ENCODE data around the gene CRYGC. TPM values are rescaled to one million over a fixed set of nuclear protein-coding genes. Genes with fewer than 3 reads are reported as not detected.

Gene CRYGC
- total RNA-seq, 2 donors from 2014 or later: not detected

DNA sequence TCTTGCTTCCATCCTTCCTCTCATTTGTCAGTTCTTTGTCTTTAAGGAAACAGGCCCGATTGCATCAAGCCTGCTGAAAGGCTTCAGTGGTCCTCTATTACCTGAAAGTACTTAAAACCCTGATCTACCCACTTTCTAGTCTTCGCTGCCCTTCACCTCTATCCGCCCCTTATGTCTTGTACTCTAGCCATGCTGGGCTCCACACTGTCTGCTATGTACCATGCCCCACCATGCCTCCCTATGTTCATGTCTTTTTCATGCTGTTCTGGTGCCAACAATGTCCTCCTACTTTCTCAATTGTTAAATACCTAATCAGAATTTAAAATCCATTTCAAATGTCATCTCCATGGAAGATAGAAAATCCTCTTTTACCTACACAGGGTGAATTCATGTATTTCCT, 33.5 kb downstream of the CRYGC start:
- Mint-ChIP-seq H3K4me1 (peaks cover 3% of the 10 kb centered on the region), H3K9me3 (no peaks in the 10 kb centered on the region), H3K4me3 (no peak overlapping the region), H3K27me3 (ENCODE audit: insufficient read depth) (no peaks in the 10 kb centered on the region), H3K36me3 (ENCODE audit: low read depth) (no peaks in the 10 kb centered on the region), H3K27ac (no peak overlapping the region)
- no peaks in the 10 kb centered on the region for H3K4me1 ChIP-seq (ENCODE audit: control insufficient read depth, insufficient read depth, low read length)
- no peaks in the 10 kb centered on the region for H3K36me3 ChIP-seq (ENCODE audit: control insufficient read depth, insufficient read depth, low read length)
- H3K9ac ChIP-seq (ENCODE audit: extremely low read depth, low read length, poor library complexity, severe bottlenecking): no peak overlapping the region
- no peaks in the 10 kb centered on the region for H3K27me3 ChIP-seq (ENCODE audit: control insufficient read depth, insufficient read depth, low read length, poor library complexity, severe bottlenecking)
- DNase-seq: no peak
- TF ChIP-seq, protein P1, sequence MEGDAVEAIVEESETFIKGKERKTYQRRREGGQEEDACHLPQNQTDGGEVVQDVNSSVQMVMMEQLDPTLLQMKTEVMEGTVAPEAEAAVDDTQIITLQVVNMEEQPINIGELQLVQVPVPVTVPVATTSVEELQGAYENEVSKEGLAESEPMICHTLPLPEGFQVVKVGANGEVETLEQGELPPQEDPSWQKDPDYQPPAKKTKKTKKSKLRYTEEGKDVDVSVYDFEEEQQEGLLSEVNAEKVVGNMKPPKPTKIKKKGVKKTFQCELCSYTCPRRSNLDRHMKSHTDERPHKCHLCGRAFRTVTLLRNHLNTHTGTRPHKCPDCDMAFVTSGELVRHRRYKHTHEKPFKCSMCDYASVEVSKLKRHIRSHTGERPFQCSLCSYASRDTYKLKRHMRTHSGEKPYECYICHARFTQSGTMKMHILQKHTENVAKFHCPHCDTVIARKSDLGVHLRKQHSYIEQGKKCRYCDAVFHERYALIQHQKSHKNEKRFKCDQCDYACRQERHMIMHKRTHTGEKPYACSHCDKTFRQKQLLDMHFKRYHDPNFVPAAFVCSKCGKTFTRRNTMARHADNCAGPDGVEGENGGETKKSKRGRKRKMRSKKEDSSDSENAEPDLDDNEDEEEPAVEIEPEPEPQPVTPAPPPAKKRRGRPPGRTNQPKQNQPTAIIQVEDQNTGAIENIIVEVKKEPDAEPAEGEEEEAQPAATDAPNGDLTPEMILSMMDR (conservative IDR thresholded peaks at IDR 0.05): no peak
- no peaks in the 10 kb centered on the region for H3K9me3 ChIP-seq (ENCODE audit: control insufficient read depth, low read length)
- WGBS, 2 experiments (ENCODE audit: insufficient coverage in 1 of 2, insufficient read length in 1 of 2): 91 to 94% methylated on average over 3 of the region's 3 CpGs
- H3K27ac ChIP-seq (ENCODE audit: low read depth, low read length): no peak overlapping the region
- H3K4me3 ChIP-seq (ENCODE audit: low read length): no peak overlapping the region

DNA sequence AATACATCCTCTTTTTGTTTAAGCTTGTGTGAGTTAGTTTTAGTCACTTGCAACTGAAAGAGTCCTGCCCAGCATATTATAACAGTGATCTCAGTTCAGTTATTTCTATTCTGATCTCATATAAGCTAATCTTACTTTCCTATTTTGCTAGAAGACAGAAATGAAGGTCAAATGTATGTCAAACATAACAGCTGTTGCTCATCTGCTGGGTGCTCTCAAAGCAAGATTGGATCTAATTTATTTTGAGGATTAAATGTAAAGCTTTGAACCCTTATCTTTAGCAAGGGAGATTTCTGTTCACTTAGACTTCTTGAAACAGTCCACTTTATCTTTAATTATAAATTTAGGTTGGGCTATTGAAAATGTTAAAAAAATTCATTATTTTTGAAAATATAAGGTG, 36.5 kb downstream of the CRYGC start:
- H3K9me3 Mint-ChIP-seq: no peaks in the 10 kb centered on the region

DNA sequence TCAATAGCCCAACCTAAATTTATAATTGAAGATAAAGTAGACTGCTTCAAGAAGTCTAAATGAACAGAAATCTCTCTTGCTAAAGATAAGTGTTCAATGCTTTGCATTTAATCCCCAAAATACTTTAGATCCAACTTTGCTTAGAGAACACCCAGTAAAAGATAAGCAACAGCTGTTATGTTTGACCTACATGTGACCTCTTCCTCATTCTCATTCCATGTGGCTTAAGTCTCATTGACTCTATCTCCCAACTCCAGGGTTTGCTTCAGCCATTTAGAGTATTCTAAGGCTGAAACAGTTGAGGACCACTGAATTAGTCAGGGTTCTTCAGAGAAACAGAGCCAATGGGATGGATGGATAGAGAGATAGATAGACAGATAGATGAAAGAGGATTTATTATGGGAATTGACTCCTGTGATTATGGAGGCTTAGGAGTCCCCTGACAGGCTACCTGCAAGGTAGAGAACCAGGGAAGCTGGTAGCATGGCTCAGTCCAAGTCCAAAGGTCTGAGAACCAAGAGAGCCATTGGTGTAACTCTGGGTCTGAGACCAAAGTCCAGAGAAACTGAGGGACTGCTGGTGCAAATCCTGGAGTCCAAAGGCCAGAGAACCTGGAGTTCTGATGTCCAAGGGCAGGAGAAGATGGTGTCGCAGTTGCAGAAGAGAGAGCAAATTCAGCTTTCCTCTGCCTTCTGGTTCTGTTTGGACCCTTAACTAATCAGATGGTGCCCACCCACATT, 37.4 kb downstream of the CRYGC start:
- Histone ChIP-seq H3K9ac (ENCODE audit: extremely low read depth, low read length, poor library complexity, severe bottlenecking) (no peak overlapping the region), H3K27ac (ENCODE audit: low read depth, low read length) (no peak overlapping the region), H3K27me3 (ENCODE audit: control insufficient read depth, insufficient read depth, low read length, poor library complexity, severe bottlenecking) (no peaks in the 10 kb centered on the region), H3K36me3 (ENCODE audit: control insufficient read depth, insufficient read depth, low read length) (no peaks in the 10 kb centered on the region), H3K4me1 (ENCODE audit: control insufficient read depth, insufficient read depth, low read length) (no peaks in the 10 kb centered on the region), H3K4me3 (ENCODE audit: low read length) (no peak overlapping the region), H3K9me3 (ENCODE audit: control insufficient read depth, low read length) (no peaks in the 10 kb centered on the region)
- H3K27me3 Mint-ChIP-seq (ENCODE audit: insufficient read depth): no peaks in the 10 kb centered on the region
- 100% methylated on average over 1 of the region's 1 CpG for WGBS, 2 experiments (ENCODE audit: insufficient coverage in 1 of 2, insufficient read length in 1 of 2)
- H3K36me3 Mint-ChIP-seq (ENCODE audit: low read depth): no peaks in the 10 kb centered on the region
- H3K4me1 Mint-ChIP-seq: no peaks in the 10 kb centered on the region
- H3K4me3 Mint-ChIP-seq: no peak overlapping the region
- H3K27ac Mint-ChIP-seq: no peak overlapping the region
- no peak for DNase-seq
- no peaks in the 10 kb centered on the region for H3K9me3 Mint-ChIP-seq
- TF ChIP-seq, protein P1 (conservative IDR thresholded peaks at IDR 0.05): no peak

More for the DNA sequence above, 36.5 kb downstream of the CRYGC start:
- peaks cover 1% of the 10 kb centered on the region for H3K4me1 Mint-ChIP-seq
- H3K27me3 Mint-ChIP-seq (ENCODE audit: insufficient read depth): no peaks in the 10 kb centered on the region
- Histone ChIP-seq H3K9me3 (ENCODE audit: control insufficient read depth, low read length) (no peaks in the 10 kb centered on the region), H3K36me3 (ENCODE audit: control insufficient read depth, insufficient read depth, low read length) (no peaks in the 10 kb centered on the region), H3K4me1 (ENCODE audit: control insufficient read depth, insufficient read depth, low read length) (no peaks in the 10 kb centered on the region), H3K27me3 (ENCODE audit: control insufficient read depth, insufficient read depth, low read length, poor library complexity, severe bottlenecking) (no peaks in the 10 kb centered on the region), H3K27ac (ENCODE audit: low read depth, low read length) (no peak overlapping the region), H3K9ac (ENCODE audit: extremely low read depth, low read length, poor library complexity, severe bottlenecking) (no peak overlapping the region), H3K4me3 (ENCODE audit: low read length) (no peak overlapping the region)
- TF ChIP-seq, protein P1 (conservative IDR thresholded peaks at IDR 0.05): no peak
- no peak overlapping the region for H3K4me3 Mint-ChIP-seq
- H3K27ac Mint-ChIP-seq: no peak overlapping the region
- DNase-seq: no peak
- H3K36me3 Mint-ChIP-seq (ENCODE audit: low read depth): no peaks in the 10 kb centered on the region
